ENCODE measurements around the gene NRG3.

The NRG3 gene

DNA sequence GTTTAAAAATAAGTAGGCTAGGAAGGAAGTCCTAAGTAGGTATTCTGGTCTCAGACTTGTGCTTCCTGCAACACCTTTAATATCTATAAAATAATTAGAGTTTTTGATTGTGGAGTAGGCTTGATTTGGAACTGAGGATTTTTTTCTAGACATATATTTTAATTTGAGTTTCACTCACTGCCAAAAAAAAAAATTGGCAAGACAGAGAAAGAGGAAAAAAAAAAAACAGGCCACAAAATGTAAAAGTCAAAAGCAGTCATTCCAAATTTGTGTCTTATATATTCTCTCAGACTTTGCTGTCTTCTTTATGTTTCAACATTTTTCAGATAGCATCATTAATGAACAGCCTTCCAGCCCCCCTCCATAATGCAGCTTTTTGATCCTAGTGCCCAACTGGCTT is 346.1 kb downstream of the NRG3 start:
- CTCF ChIA-PET = no interaction called here
- POLR2A ChIA-PET = no interaction called here
- TF ChIP-seq, protein P1, sequence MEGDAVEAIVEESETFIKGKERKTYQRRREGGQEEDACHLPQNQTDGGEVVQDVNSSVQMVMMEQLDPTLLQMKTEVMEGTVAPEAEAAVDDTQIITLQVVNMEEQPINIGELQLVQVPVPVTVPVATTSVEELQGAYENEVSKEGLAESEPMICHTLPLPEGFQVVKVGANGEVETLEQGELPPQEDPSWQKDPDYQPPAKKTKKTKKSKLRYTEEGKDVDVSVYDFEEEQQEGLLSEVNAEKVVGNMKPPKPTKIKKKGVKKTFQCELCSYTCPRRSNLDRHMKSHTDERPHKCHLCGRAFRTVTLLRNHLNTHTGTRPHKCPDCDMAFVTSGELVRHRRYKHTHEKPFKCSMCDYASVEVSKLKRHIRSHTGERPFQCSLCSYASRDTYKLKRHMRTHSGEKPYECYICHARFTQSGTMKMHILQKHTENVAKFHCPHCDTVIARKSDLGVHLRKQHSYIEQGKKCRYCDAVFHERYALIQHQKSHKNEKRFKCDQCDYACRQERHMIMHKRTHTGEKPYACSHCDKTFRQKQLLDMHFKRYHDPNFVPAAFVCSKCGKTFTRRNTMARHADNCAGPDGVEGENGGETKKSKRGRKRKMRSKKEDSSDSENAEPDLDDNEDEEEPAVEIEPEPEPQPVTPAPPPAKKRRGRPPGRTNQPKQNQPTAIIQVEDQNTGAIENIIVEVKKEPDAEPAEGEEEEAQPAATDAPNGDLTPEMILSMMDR (IDR thresholded peaks at IDR 0.05; ENCODE audit: control extremely low read depth, extremely low read depth, low read depth, missing control alignments) = no peak
- no peak for DNase-seq (ENCODE audit: extremely low spot score)

DNA sequence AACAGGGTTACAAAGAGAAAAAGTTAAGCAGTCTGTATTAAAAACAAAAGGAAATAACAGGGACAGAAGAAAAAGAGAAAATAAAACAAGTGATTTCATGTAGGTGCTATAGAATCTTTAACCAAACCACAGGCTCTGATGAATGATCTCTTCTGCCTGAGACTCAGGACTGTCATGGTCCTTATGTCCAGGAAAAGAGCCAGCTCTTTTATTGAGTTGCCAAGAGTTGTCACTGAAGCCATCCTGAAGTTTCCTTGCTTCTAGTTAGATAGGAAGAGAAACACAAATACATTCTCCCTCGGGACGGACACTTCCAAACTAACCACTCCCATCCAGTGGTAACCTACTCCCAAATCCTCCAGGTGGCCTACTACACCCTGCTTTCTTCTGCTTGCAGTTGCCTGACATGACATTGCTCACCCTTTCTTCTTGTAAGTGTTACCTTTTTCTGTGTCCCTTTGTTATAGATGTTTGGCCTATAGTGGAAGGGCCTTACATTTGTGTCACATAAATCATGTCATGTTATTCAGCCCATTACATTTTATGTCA is 346.7 kb downstream of the NRG3 start:
- no peak for DNase-seq (ENCODE audit: extremely low spot score)

DNA sequence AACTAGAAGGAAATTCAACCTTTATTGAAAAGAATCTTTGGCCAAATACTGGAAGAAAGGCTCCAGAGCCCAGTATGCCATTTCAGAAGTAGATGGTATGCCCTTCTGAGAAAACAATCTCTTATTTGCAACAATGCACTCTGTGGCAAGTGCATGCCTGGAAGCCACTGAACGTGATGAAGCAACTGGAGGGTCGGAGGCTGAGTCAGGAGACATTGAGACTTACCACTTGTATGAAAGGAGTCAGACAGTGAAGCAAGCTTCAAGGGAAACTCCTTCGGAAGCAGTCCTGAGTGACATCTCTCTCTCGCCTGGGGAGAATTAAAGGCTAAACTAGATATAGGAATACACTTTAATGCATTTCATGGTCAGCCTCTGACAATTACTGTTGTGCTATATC is 353.7 kb downstream of the NRG3 start:
- POLR2A ChIA-PET = no interaction called here
- no peak for DNase-seq (ENCODE audit: extremely low spot score)
- TF ChIP-seq, protein P1 (IDR thresholded peaks at IDR 0.05; ENCODE audit: control extremely low read depth, extremely low read depth, low read depth, missing control alignments) = no peak
- CTCF ChIA-PET = no interaction called here

More for the DNA sequence above, 346.7 kb downstream of the NRG3 start:
- ChIA-PET CTCF (no interaction called here), POLR2A (no interaction called here)
- TF ChIP-seq, protein P1 (IDR thresholded peaks at IDR 0.05; ENCODE audit: control extremely low read depth, extremely low read depth, low read depth, missing control alignments) = no peak

DNA sequence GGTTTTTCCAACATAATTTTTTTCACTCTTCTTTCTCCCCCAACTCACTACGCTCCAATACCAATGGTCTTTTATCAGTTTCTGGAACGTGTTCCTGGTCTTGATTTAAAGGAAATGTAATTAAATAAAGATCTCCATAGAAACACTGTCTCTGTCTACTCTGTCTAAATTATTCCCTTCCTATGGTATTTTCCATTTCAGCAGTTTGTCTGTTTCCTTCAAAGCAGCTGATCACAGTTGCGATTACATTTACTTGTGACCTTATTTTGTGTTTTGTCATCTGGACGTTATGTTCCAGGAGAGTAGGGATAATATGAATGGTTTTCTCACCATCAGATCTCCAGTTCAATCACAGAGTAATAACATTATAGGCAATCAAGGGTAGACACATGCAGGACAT is 359.2 kb downstream of the NRG3 start:
- ChIA-PET POLR2A (no interaction called here), CTCF (no interaction called here)
- TF ChIP-seq, protein P1 (IDR thresholded peaks at IDR 0.05; ENCODE audit: control extremely low read depth, extremely low read depth, low read depth, missing control alignments) = no peak
- DNase-seq (ENCODE audit: extremely low spot score) = no peak

DNA sequence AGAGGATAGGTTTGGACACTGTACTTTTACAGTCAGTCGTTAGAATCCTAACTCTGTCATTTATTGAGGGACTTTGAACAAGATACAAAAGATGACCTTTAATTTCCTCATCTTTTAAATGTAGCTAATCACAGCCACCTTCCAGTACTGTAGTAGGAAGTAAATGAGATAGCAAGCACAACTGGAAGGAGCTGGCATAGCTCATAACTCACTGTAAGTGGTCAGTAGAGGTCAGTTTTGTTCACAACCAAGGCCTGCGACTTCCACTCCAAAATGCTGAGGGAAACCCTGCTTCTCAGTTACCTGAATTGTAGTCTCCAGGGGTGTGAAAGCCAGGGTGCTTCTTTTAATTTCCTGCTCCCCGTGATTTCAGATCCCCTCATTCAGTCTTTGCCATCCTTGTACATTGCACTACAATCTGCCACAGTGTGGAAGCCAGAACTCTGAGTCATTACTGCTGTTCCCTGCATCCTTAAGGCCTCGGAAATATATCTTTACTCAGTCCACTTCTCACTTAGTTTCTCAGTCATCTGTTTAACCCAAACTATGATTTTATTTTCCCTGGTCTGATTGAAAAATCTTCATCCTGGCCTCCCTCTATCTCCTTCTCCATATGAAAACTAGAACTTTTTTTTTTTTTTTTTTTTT is 361.2 kb downstream of the NRG3 start:
- ChIA-PET CTCF (interaction anchor here (1.0 to 1.4 kb wide), 2 partner anchors 17 to 301 kb away, joined by 3 read pairs; no protein-coding TSS in a partner anchor), POLR2A (no interaction called here)
- TF ChIP-seq, protein P1 (IDR thresholded peaks at IDR 0.05; ENCODE audit: control extremely low read depth, extremely low read depth, low read depth, missing control alignments) = no peak
- no peak for DNase-seq (ENCODE audit: extremely low spot score)

DNA sequence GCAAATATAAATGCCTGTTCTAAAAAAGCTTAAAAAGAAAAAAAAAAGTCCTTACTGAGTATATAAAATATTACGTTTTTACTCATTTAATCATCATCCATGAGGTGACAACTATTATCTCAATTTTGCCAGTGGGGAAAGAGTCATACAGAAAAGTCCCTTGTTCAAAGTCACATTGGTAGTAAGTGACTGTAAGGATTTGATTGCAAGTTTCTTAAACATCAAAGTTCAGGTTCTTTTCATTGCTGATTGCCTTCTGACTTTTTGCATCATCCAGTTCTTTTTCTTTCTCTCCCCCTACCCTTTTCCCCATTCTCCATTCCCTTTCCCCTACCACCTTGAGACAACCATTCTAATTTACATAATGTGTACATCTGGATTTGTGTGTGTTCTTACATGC is 363.3 kb downstream of the NRG3 start:
- DNase-seq (ENCODE audit: extremely low spot score) = no peak
- ChIA-PET POLR2A (no interaction called here), CTCF (interaction anchor here (1.3 kb wide), 1 partner anchor 13 kb away, joined by 3 read pairs; no protein-coding TSS in a partner anchor)
- TF ChIP-seq, protein P1 (IDR thresholded peaks at IDR 0.05; ENCODE audit: control extremely low read depth, extremely low read depth, low read depth, missing control alignments) = no peak

Data from GM10248 (cell line).